Measurements from ENCODE around the gene ARL15.

The ARL15 gene

DNA sequence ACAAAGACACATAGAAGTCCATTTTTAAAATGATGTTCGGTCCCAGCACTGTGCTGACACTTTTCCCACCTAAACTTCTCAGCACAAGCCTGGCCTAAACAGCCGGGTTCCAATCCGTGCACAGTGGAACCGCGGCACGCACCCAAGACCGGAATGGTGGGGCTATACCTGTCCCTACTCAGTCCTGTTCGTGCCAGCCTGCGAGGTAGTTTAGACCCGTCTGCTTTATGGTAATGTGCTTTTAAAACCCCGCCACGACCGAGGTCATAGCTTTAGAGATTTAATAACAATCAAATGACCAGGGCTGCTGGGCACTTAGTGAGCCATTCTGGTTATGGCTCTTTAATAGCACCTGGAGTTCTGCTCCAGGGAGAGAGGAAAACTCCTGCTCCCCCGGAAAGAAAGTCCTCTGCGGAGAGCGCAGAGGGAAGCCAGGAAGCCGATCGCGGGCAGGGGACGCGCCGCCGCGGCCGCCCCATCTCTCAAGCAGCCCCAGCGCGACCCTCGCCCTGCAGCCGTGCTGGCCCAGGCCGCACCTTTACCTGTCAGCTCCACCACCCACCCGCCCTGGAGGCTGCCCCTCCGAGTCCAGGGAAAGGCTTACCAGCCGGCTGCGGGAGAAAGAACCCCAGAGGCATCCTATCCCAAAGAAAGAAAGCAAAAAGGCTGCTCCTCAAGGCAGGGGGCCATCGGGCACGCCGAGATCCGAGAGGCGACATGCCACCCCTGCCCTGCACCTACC is 511 bp downstream of the ARL15 start:
- peak; percentile 28 for DNase-seq
- Histone ChIP-seq H3K36me3 (no peaks in the 10 kb centered on the region), H3K9me3 (no peaks in the 10 kb centered on the region), H3K4me1 (no peaks in the 10 kb centered on the region), H3K27me3 (peaks cover 23% of the 10 kb centered on the region), H3K4me3 (ENCODE audit: low read depth, low read length) (peak overlapping the region; percentile 83)
- TF ChIP-seq, protein P1, sequence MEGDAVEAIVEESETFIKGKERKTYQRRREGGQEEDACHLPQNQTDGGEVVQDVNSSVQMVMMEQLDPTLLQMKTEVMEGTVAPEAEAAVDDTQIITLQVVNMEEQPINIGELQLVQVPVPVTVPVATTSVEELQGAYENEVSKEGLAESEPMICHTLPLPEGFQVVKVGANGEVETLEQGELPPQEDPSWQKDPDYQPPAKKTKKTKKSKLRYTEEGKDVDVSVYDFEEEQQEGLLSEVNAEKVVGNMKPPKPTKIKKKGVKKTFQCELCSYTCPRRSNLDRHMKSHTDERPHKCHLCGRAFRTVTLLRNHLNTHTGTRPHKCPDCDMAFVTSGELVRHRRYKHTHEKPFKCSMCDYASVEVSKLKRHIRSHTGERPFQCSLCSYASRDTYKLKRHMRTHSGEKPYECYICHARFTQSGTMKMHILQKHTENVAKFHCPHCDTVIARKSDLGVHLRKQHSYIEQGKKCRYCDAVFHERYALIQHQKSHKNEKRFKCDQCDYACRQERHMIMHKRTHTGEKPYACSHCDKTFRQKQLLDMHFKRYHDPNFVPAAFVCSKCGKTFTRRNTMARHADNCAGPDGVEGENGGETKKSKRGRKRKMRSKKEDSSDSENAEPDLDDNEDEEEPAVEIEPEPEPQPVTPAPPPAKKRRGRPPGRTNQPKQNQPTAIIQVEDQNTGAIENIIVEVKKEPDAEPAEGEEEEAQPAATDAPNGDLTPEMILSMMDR (IDR thresholded peaks at IDR 0.05; ENCODE audit: low read depth, low read length): no peak

DNA sequence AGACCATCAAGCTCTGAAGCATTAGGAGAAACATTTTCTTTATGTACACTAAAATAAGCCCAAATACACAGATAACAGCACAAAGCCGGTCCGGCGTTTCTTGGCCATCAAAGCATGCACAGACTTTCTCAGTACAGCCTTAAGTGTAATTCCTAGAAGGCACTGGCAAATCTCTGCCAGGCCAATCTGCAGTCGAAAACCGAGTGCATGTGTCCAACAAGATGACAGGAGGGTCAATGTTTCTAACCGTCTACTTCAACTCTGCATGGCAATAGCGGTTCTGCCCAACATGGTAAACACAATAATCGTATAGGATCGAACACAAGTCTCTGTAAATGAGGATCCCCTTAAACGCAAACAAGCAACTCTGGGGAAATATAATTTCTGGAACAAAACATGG is 1.1 kb downstream of the ARL15 start:
- no peaks in the 10 kb centered on the region for H3K4me1 ChIP-seq
- peaks cover 23% of the 10 kb centered on the region for H3K27me3 ChIP-seq
- no peaks in the 10 kb centered on the region for H3K36me3 ChIP-seq
- H3K9me3 ChIP-seq: no peaks in the 10 kb centered on the region
- TF ChIP-seq, protein P1 (IDR thresholded peaks at IDR 0.05; ENCODE audit: low read depth, low read length): no peak
- peak overlapping the region; percentile 83 for H3K4me3 ChIP-seq (ENCODE audit: low read depth, low read length)
- no peak for DNase-seq

DNA sequence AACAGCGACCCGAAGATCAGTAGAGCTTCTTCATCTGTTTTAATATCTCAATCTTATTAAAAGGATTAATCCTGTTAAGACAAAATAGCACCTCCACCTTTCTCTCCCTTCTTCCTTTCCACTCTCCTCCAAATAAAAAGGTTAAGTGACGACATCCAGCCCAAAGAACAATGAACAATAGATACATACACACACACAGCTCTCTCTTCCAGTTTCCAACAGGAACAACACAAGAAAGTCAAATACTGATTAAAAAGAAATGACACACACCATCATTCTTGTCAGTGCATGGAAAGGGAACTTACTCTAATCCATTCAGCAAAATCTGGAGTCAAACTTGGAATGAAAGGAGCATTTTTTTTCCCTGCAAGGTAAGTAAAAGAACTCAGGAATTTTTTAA is 2.8 kb downstream of the ARL15 start:
- Histone ChIP-seq H3K4me1 (no peaks in the 10 kb centered on the region), H3K4me3 (ENCODE audit: low read depth, low read length) (no peak overlapping the region), H3K36me3 (no peaks in the 10 kb centered on the region), H3K27me3 (peaks cover 18% of the 10 kb centered on the region), H3K9me3 (no peaks in the 10 kb centered on the region)
- TF ChIP-seq, protein P1 (IDR thresholded peaks at IDR 0.05; ENCODE audit: low read depth, low read length): no peak
- no peak for DNase-seq

DNA sequence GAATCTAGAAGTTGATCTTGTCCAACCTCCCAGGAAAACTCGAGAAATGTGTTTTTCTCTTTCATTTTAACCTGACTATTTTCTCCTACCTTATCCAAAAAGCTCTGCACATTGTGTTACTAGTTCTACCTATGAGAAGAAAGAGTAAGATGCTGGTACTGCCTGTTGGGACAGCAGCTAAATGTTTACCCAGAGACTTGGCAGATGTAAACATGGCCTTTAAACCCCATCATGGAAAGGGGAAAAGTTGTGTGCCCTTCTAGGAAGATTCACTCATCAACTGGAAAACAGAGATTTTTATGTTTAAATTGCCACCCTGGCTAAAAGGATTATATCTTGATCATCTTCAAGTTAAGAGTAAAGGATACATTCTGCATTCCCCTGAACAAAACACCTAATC is 3.5 kb downstream of the ARL15 start:
- H3K4me1 ChIP-seq: no peaks in the 10 kb centered on the region
- no peaks in the 10 kb centered on the region for H3K9me3 ChIP-seq
- TF ChIP-seq, protein P1 (IDR thresholded peaks at IDR 0.05; ENCODE audit: low read depth, low read length): no peak
- DNase-seq: no peak
- no peaks in the 10 kb centered on the region for H3K36me3 ChIP-seq
- H3K4me3 ChIP-seq (ENCODE audit: low read depth, low read length): no peak overlapping the region
- peaks cover 15% of the 10 kb centered on the region for H3K27me3 ChIP-seq

DNA sequence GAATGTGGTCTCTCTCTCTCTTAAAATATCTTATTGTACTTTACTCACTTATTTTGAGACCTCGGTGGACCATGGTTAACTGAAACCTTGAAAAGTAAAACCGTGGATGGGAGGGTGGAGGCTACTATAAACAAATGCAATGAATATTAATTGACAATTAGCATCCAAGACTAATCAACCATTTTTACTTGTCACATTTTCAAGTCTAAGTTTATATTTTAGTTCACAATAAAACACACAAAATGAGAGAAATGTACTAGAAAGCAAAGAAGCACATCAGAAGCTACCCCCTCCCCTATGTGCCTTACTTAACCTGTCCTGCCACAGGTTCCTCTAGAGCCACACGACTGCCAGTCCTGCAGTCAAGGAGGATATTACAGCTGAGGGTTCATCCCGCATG is 4.6 kb downstream of the ARL15 start:
- H3K27me3 ChIP-seq: peaks cover 15% of the 10 kb centered on the region
- H3K4me1 ChIP-seq: no peaks in the 10 kb centered on the region
- no peaks in the 10 kb centered on the region for H3K9me3 ChIP-seq
- H3K36me3 ChIP-seq: no peaks in the 10 kb centered on the region
- H3K4me3 ChIP-seq (ENCODE audit: low read depth, low read length): no peak overlapping the region
- no peak for DNase-seq
- TF ChIP-seq, protein P1 (IDR thresholded peaks at IDR 0.05; ENCODE audit: low read depth, low read length): no peak

DNA sequence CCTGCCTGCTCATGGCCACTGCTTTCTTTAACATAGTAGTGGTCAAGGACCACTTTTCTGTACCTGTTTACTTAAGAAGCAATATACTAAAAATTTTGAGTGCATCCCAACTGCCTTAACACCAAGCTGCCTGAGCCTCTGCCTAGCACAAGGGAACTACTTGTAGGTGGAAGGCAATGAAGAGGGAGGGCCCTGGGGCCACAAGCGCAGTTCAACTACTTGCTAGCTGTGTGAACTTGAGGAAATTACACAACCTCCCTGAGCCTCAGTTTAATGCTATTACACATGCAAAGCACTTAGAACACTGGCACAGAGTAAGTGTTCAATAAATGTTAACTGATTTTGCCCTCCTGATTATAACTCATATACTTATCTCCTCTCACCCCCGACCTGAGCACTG is 6.3 kb downstream of the ARL15 start:
- H3K27me3 ChIP-seq: peaks cover 7% of the 10 kb centered on the region; the same call in 1 of the 2 replicates
- H3K9me3 ChIP-seq: no peaks in the 10 kb centered on the region
- H3K4me3 ChIP-seq (ENCODE audit: low read depth, low read length): no peak overlapping the region
- TF ChIP-seq, protein P1 (IDR thresholded peaks at IDR 0.05; ENCODE audit: low read depth, low read length): no peak
- H3K4me1 ChIP-seq: no peaks in the 10 kb centered on the region
- H3K36me3 ChIP-seq: no peaks in the 10 kb centered on the region
- no peak for DNase-seq

Data from BE2C (cell line).